Mesenchymal stem cell (in vitro differentiated cells and primary cell): ENCODE data around the gene GSTM3.
A peak's percentile ranks its signal among the peaks of the same experiment; 100 is the strongest.

Experiments
- DNase-seq: peaks from one replicate; pipeline ENCODE4 v3.0.0-alpha.2; 2013
- H2AFZ ChIP-seq: one replicate; pipeline ENCODE4 v1.6.1; 2013; ENCODE audit warnings: low read depth, mild to moderate bottlenecking, control low read depth, inconsistent platforms, low read length, moderate library complexity
- H2AK5ac ChIP-seq: 2 replicates; pipeline ENCODE4 v1.6.1; 2013; ENCODE audit warnings: low read length, moderate library complexity, mild to moderate bottlenecking, inconsistent platforms; ENCODE audit not compliant: severe bottlenecking
- H2BK120ac ChIP-seq: one replicate; pipeline ENCODE4 v1.6.1; 2013; ENCODE audit warnings: low read depth, mild to moderate bottlenecking, inconsistent platforms, low read length, moderate library complexity
- H2BK12ac ChIP-seq, 2 experiments: one replicate each; pipeline ENCODE4 v1.6.1; 2013; ENCODE audit warnings: inconsistent platforms in 2 of 2, low read length in 2 of 2, mild to moderate bottlenecking in 2 of 2, moderate library complexity in 2 of 2, control low read depth in 1 of 2
- H2BK15ac ChIP-seq: one replicate; pipeline ENCODE4 v1.6.1; 2013; ENCODE audit warnings: mild to moderate bottlenecking, low read depth, inconsistent platforms; ENCODE audit not compliant: poor library complexity, severe bottlenecking
- H2BK5ac ChIP-seq: 2 replicates; pipeline ENCODE4 v1.6.1; 2013; ENCODE audit warnings: low read depth, mild to moderate bottlenecking, low read length, control low read depth, inconsistent platforms; ENCODE audit not compliant: poor library complexity, severe bottlenecking
- H3K14ac ChIP-seq, 2 experiments: one replicate each; pipeline ENCODE4 v1.6.1; 2013; ENCODE audit warnings: inconsistent platforms in 2 of 2, low read length in 2 of 2, control low read depth in 1 of 2, mild to moderate bottlenecking in 1 of 2, moderate library complexity in 1 of 2
- H3K18ac ChIP-seq, 2 experiments: one replicate each; pipeline ENCODE4 v1.6.1; 2013; ENCODE audit warnings: inconsistent platforms in 2 of 2, low read length in 2 of 2, control low read depth in 1 of 2, low read depth in 1 of 2, mild to moderate bottlenecking in 1 of 2
- H3K23ac ChIP-seq, 2 experiments: one replicate each; pipeline ENCODE4 v1.6.1; 2013; ENCODE audit warnings: inconsistent platforms in 2 of 2, low read length in 2 of 2, mild to moderate bottlenecking in 2 of 2, moderate library complexity in 2 of 2, control low read depth in 1 of 2
- H3K27ac ChIP-seq: 2 replicates; pipeline ENCODE4 v1.5.1; 2013; ENCODE audit warnings: mild to moderate bottlenecking, moderate library complexity, low read length, control low read depth, inconsistent platforms; ENCODE audit not compliant: poor library complexity, severe bottlenecking
- H3K27me3 ChIP-seq, 2 experiments: 2 replicates each; pipeline versions ENCODE4 v1.6.1 to v1.7.0; 2013; ENCODE audit warnings: low read length in 2 of 2, mild to moderate bottlenecking in 2 of 2, moderate library complexity in 2 of 2, control low read depth in 1 of 2, inconsistent platforms in 1 of 2; ENCODE audit not compliant: control insufficient read depth in 1 of 2, insufficient read depth in 1 of 2
- H3K36me3 ChIP-seq, 2 experiments: 2 replicates each; pipeline versions ENCODE4 v1.6.1 to v1.7.0; 2013; ENCODE audit warnings: low read length in 2 of 2, control low read depth in 1 of 2, inconsistent platforms in 1 of 2, low read depth in 1 of 2, mild to moderate bottlenecking in 1 of 2; ENCODE audit not compliant: insufficient read depth in 2 of 2, control insufficient read depth in 1 of 2
- H3K4ac ChIP-seq, 2 experiments: one replicate each; pipeline ENCODE4 v1.6.1; 2013; ENCODE audit warnings: inconsistent platforms in 2 of 2, low read length in 2 of 2, mild to moderate bottlenecking in 2 of 2, moderate library complexity in 2 of 2, control low read depth in 1 of 2, low read depth in 1 of 2
- H3K4me1 ChIP-seq: 2 replicates; pipeline ENCODE4 v1.6.1; 2013; ENCODE audit warnings: low read depth, low read length, control low read depth; ENCODE audit not compliant: control insufficient read depth, insufficient read depth
- H3K4me2 ChIP-seq: 2 replicates; pipeline ENCODE4 v1.6.1; 2013; ENCODE audit warnings: low read length, mild to moderate bottlenecking, inconsistent platforms; ENCODE audit not compliant: poor library complexity, severe bottlenecking
- H3K4me3 ChIP-seq, 2 experiments: 2 replicates each; pipeline versions ENCODE4 v1.5.1 to v1.7.0; 2013; ENCODE audit warnings: low read length in 2 of 2, mild to moderate bottlenecking in 2 of 2, control low read depth in 1 of 2, low read depth in 1 of 2; ENCODE audit not compliant: insufficient read depth in 1 of 2
- H3K79me1 ChIP-seq: replicated peaks from 2 replicates; pipeline ENCODE4 v1.6.1; 2013; ENCODE audit warnings: mild to moderate bottlenecking, control low read depth, low read length, inconsistent platforms; ENCODE audit not compliant: poor library complexity, severe bottlenecking
- H3K9ac ChIP-seq: 2 replicates; pipeline ENCODE4 v1.7.0; 2013; ENCODE audit warnings: mild to moderate bottlenecking, low read length, moderate library complexity
- H3K9me3 ChIP-seq: 2 replicates; pipeline ENCODE4 v1.7.0; 2013; ENCODE audit warnings: mild to moderate bottlenecking, low read length; ENCODE audit not compliant: control insufficient read depth
- H4K8ac ChIP-seq: one replicate; pipeline ENCODE4 v1.6.1; 2013; ENCODE audit warnings: inconsistent platforms, mild to moderate bottlenecking, low read length, moderate library complexity
- H4K91ac ChIP-seq: one replicate; pipeline ENCODE4 v1.6.1; 2013; ENCODE audit warnings: mild to moderate bottlenecking, low read length, inconsistent platforms
- WGBS: methylation state at CpG from one replicate; pipeline ENCODE4 v1.1.7; 2013; ENCODE audit warnings: mixed read lengths; 5-methylcytosine and 5-hydroxymethylcytosine counted together

The GSTM3 gene

GRCh38 chr1:109786531-109787021, 45.7 kb upstream of the GSTM3 start:
- no peak overlapping the region for H3K4me3 ChIP-seq
- no peaks in the 10 kb centered on the region for H3K27me3 ChIP-seq
- H3K4me2 ChIP-seq = no peak overlapping the region
- peak overlapping the region; percentile 73 for H2BK15ac ChIP-seq
- H2BK120ac ChIP-seq = peak overlapping the region; percentile 6
- H3K79me1 ChIP-seq = no peaks in the 10 kb centered on the region
- peaks cover 66% of the 10 kb centered on the region for H3K4me1 ChIP-seq
- H3K14ac ChIP-seq = no peak overlapping the region
- H3K23ac ChIP-seq = no peak overlapping the region
- peak; percentile 75 for DNase-seq
- WGBS = 69% methylated on average over 6 of the region's 6 CpGs
- H3K36me3 ChIP-seq = no peaks in the 10 kb centered on the region
- H4K8ac ChIP-seq = peak overlapping the region; percentile 66
- no peak overlapping the region for H4K91ac ChIP-seq
- H3K27ac ChIP-seq = no peak overlapping the region
- no peak overlapping the region for H2BK5ac ChIP-seq
- no peaks in the 10 kb centered on the region for H3K9me3 ChIP-seq
- H3K9ac ChIP-seq = no peak overlapping the region
- peak overlapping the region; percentile 49 to 96 for H2BK12ac ChIP-seq
- peak overlapping the region; percentile 33 for H2AK5ac ChIP-seq
- H3K18ac ChIP-seq = peak overlapping the region; percentile 64 to 82
- H2AFZ ChIP-seq = no peak overlapping the region
- H3K4ac ChIP-seq = peak overlapping the region; percentile 46 to 86

DNA sequence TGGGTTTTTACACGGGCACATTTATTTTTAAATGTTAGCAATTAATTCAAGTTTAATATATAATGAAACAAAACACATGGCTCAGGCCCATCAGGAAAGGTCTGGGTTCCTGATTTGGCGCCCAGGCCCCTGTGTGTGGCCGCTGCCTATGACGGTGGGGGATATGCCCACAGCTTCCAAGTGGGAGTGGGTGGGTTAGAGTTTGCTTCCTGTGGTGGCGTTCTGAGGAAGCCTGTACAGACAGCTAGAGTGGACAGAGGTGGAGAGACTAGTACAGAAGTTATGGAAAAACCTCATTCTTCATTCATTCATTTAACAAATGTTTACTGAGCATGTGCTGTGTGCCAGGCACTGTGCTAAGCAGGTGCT, 45.3 kb upstream of the GSTM3 start:
- no peaks in the 10 kb centered on the region for H3K79me1 ChIP-seq
- no peaks in the 10 kb centered on the region for H3K36me3 ChIP-seq
- H3K23ac ChIP-seq = no peak overlapping the region
- no peak for DNase-seq
- H3K27me3 ChIP-seq = no peaks in the 10 kb centered on the region
- no peak overlapping the region for H3K14ac ChIP-seq
- H3K4me3 ChIP-seq = no peak overlapping the region
- H4K91ac ChIP-seq = no peak overlapping the region
- 94% methylated on average over 3 of the region's 5 CpGs for WGBS
- peak overlapping the region; percentile 29 for H2AK5ac ChIP-seq
- H2BK15ac ChIP-seq = no peak overlapping the region
- peak overlapping the region; percentile 78 to 83 for H3K18ac ChIP-seq
- H3K4me1 ChIP-seq = peaks cover 63% of the 10 kb centered on the region
- no peak overlapping the region for H4K8ac ChIP-seq
- H3K9ac ChIP-seq = no peak overlapping the region
- H2BK5ac ChIP-seq = no peak overlapping the region
- H3K4me2 ChIP-seq = no peak overlapping the region
- no peak overlapping the region for H3K27ac ChIP-seq
- H2AFZ ChIP-seq = no peak overlapping the region
- H2BK12ac ChIP-seq = peak overlapping the region in 1 of 2 experiments; percentile 97
- H3K4ac ChIP-seq = peak overlapping the region in 1 of 2 experiments; percentile 86
- H2BK120ac ChIP-seq = peak overlapping the region; percentile 45
- H3K9me3 ChIP-seq = peaks cover 2% of the 10 kb centered on the region

- Histone ChIP-seq H2AK5ac (peak overlapping the region; percentile 46), H3K9me3 (peaks cover 7% of the 10 kb centered on the region), H3K36me3 (no peaks in the 10 kb centered on the region), H2BK5ac (no peak overlapping the region), H4K8ac (no peak overlapping the region), H3K9ac (no peak overlapping the region), H2BK12ac (peak overlapping the region; percentile 76 to 92), H3K79me1 (no peaks in the 10 kb centered on the region), H3K4ac (peak overlapping the region in 1 of 2 experiments; percentile 7), H3K4me2 (no peak overlapping the region), H3K14ac (peak overlapping the region in 1 of 2 experiments; percentile 68), H4K91ac (peak overlapping the region; percentile 67), H2AFZ (no peak overlapping the region), H3K27me3 (no peaks in the 10 kb centered on the region), H2BK15ac (no peak overlapping the region), H3K4me1 (peaks cover 57% of the 10 kb centered on the region), H3K27ac (no peak overlapping the region), H3K18ac (peak overlapping the region in 1 of 2 experiments; percentile 67), H2BK120ac (peak overlapping the region; percentile 45), H3K4me3 (no peak overlapping the region), H3K23ac (no peak overlapping the region)
- 80% methylated on average over 4 of the region's 4 CpGs for WGBS
- no peak for DNase-seq
Measured at GRCh38 chr1:109785446-109786111, 44.7 kb upstream of the GSTM3 start.

DNA sequence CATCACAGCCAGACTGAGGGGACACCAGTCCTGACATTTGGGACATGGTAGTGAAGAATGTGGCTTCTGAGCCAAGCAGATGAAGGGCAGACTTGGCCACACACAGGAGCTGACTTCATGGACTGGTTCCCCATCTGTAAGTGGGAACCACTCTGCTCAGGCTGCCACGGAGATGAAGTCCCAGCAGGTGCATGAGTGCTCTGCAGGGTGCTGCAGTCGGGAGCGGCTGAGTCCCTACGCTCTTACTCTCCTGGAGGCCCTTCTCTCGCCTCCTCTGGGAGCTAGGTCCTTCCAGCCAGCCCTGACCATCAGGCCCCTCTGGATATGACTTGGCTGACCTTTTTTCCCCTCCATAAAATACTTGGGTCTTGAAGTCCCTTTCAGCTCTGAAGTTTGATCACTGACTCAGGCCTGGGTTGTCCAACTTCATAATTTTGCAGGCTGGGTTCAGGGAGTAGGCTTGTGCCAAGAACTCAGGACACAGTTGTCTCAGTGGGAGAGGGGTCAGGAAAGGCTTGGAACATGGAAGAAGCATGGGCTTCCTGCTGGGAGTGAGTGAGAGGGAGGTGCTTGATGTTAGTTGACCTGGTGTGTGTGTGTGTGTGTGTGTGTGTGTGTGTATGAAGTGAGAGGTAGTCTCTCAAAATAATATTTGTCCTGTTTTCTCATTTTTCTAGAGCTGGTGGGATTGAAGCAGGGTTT, 43.9 kb upstream of the GSTM3 start:
- H3K27ac ChIP-seq = no peak overlapping the region
- peak overlapping the region; percentile 74 for H4K91ac ChIP-seq
- WGBS = 93% methylated on average over 5 of the region's 5 CpGs
- no peak overlapping the region for H4K8ac ChIP-seq
- peak overlapping the region in 1 of 2 experiments; percentile 59 for H3K4ac ChIP-seq
- H3K4me2 ChIP-seq = peak overlapping the region; percentile 20
- no peak overlapping the region for H3K4me3 ChIP-seq
- H3K27me3 ChIP-seq = no peaks in the 10 kb centered on the region
- no peak overlapping the region for H3K14ac ChIP-seq
- H2BK5ac ChIP-seq = no peak overlapping the region
- H3K36me3 ChIP-seq = no peaks in the 10 kb centered on the region
- H2AFZ ChIP-seq = no peak overlapping the region
- H3K79me1 ChIP-seq = no peaks in the 10 kb centered on the region
- peak overlapping the region; percentile 20 to 38 for H2BK12ac ChIP-seq
- no peak overlapping the region for H3K9ac ChIP-seq
- peaks cover 53% of the 10 kb centered on the region for H3K4me1 ChIP-seq
- H3K23ac ChIP-seq = no peak overlapping the region
- peak overlapping the region; percentile 24 to 54 for H3K18ac ChIP-seq
- H2BK15ac ChIP-seq = peak overlapping the region; percentile 88
- no peak for DNase-seq
- peaks cover 8% of the 10 kb centered on the region for H3K9me3 ChIP-seq
- H2AK5ac ChIP-seq = peak overlapping the region; percentile 16
- H2BK120ac ChIP-seq = no peak overlapping the region
